SH-SY5Y (cell line): Measurements from ENCODE around the gene POU2AF1.

Experiments used
- GATA2 ChIP-seq: IDR thresholded peaks from 2 replicates; pipeline ENCODE4 v1.6.1; 2011; ENCODE audit warnings: mild to moderate bottlenecking, low read depth, low read length
- GATA3 ChIP-seq: IDR thresholded peaks from 2 replicates; pipeline ENCODE4 v1.6.1; 2011; ENCODE audit warnings: low read depth, mild to moderate bottlenecking, low read length, moderate library complexity

DNA sequence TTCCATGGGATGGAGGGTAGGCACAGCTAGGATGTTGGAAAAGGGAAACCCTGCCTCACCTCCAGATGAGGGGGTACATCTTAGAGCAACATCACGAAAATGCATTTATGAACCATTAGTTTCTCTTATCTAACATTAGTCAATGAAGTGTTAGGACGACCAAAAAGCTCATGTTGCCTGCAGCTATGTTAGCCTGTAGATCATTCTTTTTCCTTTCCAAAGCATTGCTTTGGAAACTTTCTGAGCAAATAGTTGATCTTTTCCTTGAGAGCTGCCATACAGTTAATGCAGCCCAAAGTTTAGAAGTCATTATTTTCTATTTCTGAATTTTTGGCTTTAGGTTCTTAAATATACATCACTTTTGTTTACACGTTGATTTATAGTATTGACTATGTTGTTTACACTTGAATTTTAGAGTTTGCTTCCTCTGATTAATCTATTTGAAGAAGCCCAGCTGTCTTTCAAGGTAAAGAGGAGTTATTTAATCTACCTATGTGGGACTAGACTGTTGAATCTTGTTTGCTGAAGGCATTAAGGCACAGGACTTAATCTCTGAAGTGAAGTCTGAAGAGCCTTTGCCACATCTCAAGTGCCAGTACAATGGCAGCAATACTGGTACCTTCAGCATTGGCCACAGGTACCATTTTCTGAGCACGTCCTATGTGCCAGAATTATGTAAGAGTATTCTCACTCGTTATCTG, 69.7 kb downstream of the POU2AF1 start:
- TF ChIP-seq GATA2 (no peak), GATA3 (no peak)
